H1 (cell line): Measurements from ENCODE around the gene PTPN1. TPM values are rescaled to one million over a fixed set of nuclear protein-coding genes. Genes with fewer than 3 reads are reported as not detected.

Experiments
- CTCF ChIA-PET: fragments of 300-600 bp; sonication (Branson Sonifier 250); formaldehyde crosslinking; loops from one replicate; lab custom pipeline; 2021; ENCODE audit not compliant: partially characterized antibody; lab: Charles Lee
- POLR2A ChIA-PET: fragments of 300-600 bp; sonication (Branson Sonifier 250); formaldehyde crosslinking; loops from one replicate; lab custom pipeline; 2021; ENCODE audit warnings: inconsistent platforms; ENCODE audit not compliant: partially characterized antibody; lab: Charles Lee
- DNase-seq, 2 experiments: peaks; one replicate each; pipeline versions ENCODE4 v3.0.0 to v3.0.0-alpha.2; 2010 to 2022; ENCODE audit warnings: low spot score in 2 of 2, low read depth in 1 of 2, mixed read lengths in 1 of 2
- FAIRE-seq: peaks from 2 replicates; lab custom pipeline; 2011; peaks lifted over from hg19 to GRCh38; lab: Jason Lieb, UNC
- H2AFZ ChIP-seq: 2 replicates; pipeline ENCODE4 v1.8.1; 2012; ENCODE audit warnings: low read length, inconsistent platforms
- H2AK5ac ChIP-seq: 2 replicates; pipeline ENCODE4 v1.6.1; 2013; ENCODE audit warnings: low read depth, low read length
- H2BK120ac ChIP-seq: replicated peaks from 2 replicates; pipeline ENCODE3; 2013; ENCODE audit warnings: low read depth, low read length, inconsistent platforms
- H2BK12ac ChIP-seq: 2 replicates; pipeline ENCODE4 v1.6.1; 2013; ENCODE audit warnings: low read depth, low read length
- H2BK15ac ChIP-seq: 2 replicates; pipeline ENCODE4 v1.6.1; 2013; ENCODE audit warnings: low read length
- H2BK20ac ChIP-seq: 2 replicates; pipeline ENCODE4 v1.6.1; 2013; ENCODE audit warnings: low read length
- H2BK5ac ChIP-seq: 2 replicates; pipeline ENCODE4 v1.6.1; 2013; ENCODE audit warnings: low read depth, low read length
- H3K14ac ChIP-seq: 2 replicates; pipeline ENCODE4 v1.6.1; 2013; ENCODE audit warnings: inconsistent platforms; ENCODE audit not compliant: insufficient read length
- H3K18ac ChIP-seq: 2 replicates; pipeline ENCODE4 v1.6.1; 2013; ENCODE audit warnings: low read length; ENCODE audit errors: extremely low read depth
- H3K23ac ChIP-seq: 2 replicates; pipeline ENCODE4 v1.6.1; 2013; ENCODE audit warnings: inconsistent platforms; ENCODE audit not compliant: insufficient read length
- H3K23me2 ChIP-seq: 2 replicates; pipeline ENCODE4 v1.6.1; 2013; ENCODE audit warnings: low read depth, low read length
- H3K27ac ChIP-seq: 2 replicates; pipeline ENCODE4 v1.6.1; 2011; ENCODE audit warnings: low read depth, low read length, inconsistent platforms
- H3K27me3 ChIP-seq, 4 experiments: replicated peaks in 1 of 4; 1 replicate in 1 of 4; 2 replicates in 3 of 4; pipeline versions ENCODE4 v1.6.1 to v1.8.1; 2011 to 2013; ENCODE audit warnings: low read length in 3 of 4, mild to moderate bottlenecking in 3 of 4, inconsistent platforms in 2 of 4, mixed read lengths in 2 of 4, moderate library complexity in 1 of 4; ENCODE audit not compliant: control insufficient read depth in 3 of 4, insufficient read depth in 3 of 4; ENCODE audit errors: extremely low read depth in 1 of 4
- H3K36me3 ChIP-seq, 4 experiments: 2 replicates each; pipeline versions ENCODE4 v1.6.1 to v1.8.1; 2011 to 2013; ENCODE audit warnings: mild to moderate bottlenecking in 4 of 4, low read length in 3 of 4, moderate library complexity in 2 of 4, control low read depth in 1 of 4, inconsistent platforms in 1 of 4; ENCODE audit not compliant: insufficient read depth in 4 of 4, control insufficient read depth in 2 of 4
- H3K4ac ChIP-seq: replicated peaks from 2 replicates; pipeline ENCODE3; 2013; ENCODE audit warnings: low read length, low read depth, mixed read lengths, inconsistent platforms; ENCODE audit not compliant: insufficient read length
- H3K4me1 ChIP-seq, 4 experiments: replicated peaks in 1 of 4; 1 replicate in 1 of 4; 2 replicates in 3 of 4; pipeline versions ENCODE4 v1.6.1 to v1.8.1; 2011 to 2013; ENCODE audit warnings: low read length in 3 of 4, inconsistent platforms in 2 of 4, mixed read lengths in 1 of 4; ENCODE audit not compliant: insufficient read depth in 4 of 4, control insufficient read depth in 3 of 4
- H3K4me2 ChIP-seq, 2 experiments: 2 replicates each; pipeline versions ENCODE4 v1.6.1 to v1.8.1; 2011 to 2013; ENCODE audit warnings: low read depth in 2 of 2, low read length in 2 of 2, control low read depth in 1 of 2, inconsistent platforms in 1 of 2, mild to moderate bottlenecking in 1 of 2; ENCODE audit not compliant: insufficient read depth in 1 of 2
- H3K4me3 ChIP-seq, 4 experiments: fragments of 200-600, 300-600 bp in 1 of 4; sonication (generic), shearing (Covaris generic), sonication (Bioruptor Twin) in 1 of 4; 2 replicates each; pipeline versions ENCODE4 v1.5.1 to v1.8.1; 2011 to 2016; ENCODE audit warnings: low read length in 4 of 4, low read depth in 3 of 4, control low read depth in 2 of 4, inconsistent platforms in 2 of 4, mild to moderate bottlenecking in 2 of 4, mixed read lengths in 1 of 4, moderate library complexity in 1 of 4; ENCODE audit not compliant: insufficient read depth in 2 of 4; ENCODE audit errors: extremely low read depth in 1 of 4
- H3K56ac ChIP-seq: replicated peaks from 2 replicates; pipeline ENCODE3; 2013; ENCODE audit warnings: low read depth, mild to moderate bottlenecking, mixed read lengths, low read length, inconsistent platforms; ENCODE audit not compliant: insufficient read length
- H3K79me1 ChIP-seq: 2 replicates; pipeline ENCODE4 v1.6.1; 2013; ENCODE audit warnings: low read depth, low read length, control low read depth
- H3K79me2 ChIP-seq, 2 experiments: 2 replicates each; pipeline versions ENCODE4 v1.6.1 to v1.8.1; 2012 to 2013; ENCODE audit warnings: low read length in 2 of 2, mild to moderate bottlenecking in 2 of 2, inconsistent platforms in 1 of 2; ENCODE audit not compliant: insufficient read depth in 2 of 2, control insufficient read depth in 1 of 2
- H3K9ac ChIP-seq, 4 experiments: replicated peaks in 1 of 4; 1 replicate in 1 of 4; 2 replicates in 3 of 4; pipeline versions ENCODE4 v1.6.1 to v1.8.1; 2011 to 2013; ENCODE audit warnings: low read depth in 3 of 4, low read length in 3 of 4, control low read depth in 2 of 4, mild to moderate bottlenecking in 2 of 4, moderate library complexity in 2 of 4, inconsistent platforms in 1 of 4; ENCODE audit errors: extremely low read depth in 1 of 4
- H3K9me3 ChIP-seq, 2 experiments: 2 replicates each; pipeline versions ENCODE4 v1.6.1 to v1.8.1; 2012 to 2013; ENCODE audit warnings: mild to moderate bottlenecking in 2 of 2, moderate library complexity in 2 of 2, control low read depth in 1 of 2, inconsistent platforms in 1 of 2, low read depth in 1 of 2, low read length in 1 of 2, mixed read lengths in 1 of 2; ENCODE audit not compliant: insufficient read depth in 2 of 2
- H4K20me1 ChIP-seq, 2 experiments: replicated peaks in 1 of 2; 2 replicates each; pipeline versions ENCODE3 to v1.8.1; 2011 to 2013; ENCODE audit warnings: inconsistent platforms in 2 of 2, low read length in 2 of 2, mild to moderate bottlenecking in 1 of 2; ENCODE audit not compliant: insufficient read depth in 2 of 2, control insufficient read depth in 1 of 2
- H4K5ac ChIP-seq: 2 replicates; pipeline ENCODE4 v1.6.1; 2013; ENCODE audit warnings: low read length, low read depth, mixed read lengths, inconsistent platforms; ENCODE audit not compliant: insufficient read length
- H4K8ac ChIP-seq: 2 replicates; pipeline ENCODE4 v1.8.0; 2013; ENCODE audit warnings: mild to moderate bottlenecking, moderate library complexity, low read length, inconsistent platforms; ENCODE audit not compliant: insufficient read depth; ENCODE audit errors: extremely low read depth
- H4K91ac ChIP-seq: replicated peaks from 2 replicates; pipeline ENCODE3; 2013; ENCODE audit warnings: low read length, mixed read lengths, inconsistent platforms; ENCODE audit not compliant: insufficient read length
- BRCA1 ChIP-seq: IDR thresholded peaks from 2 replicates; pipeline ENCODE4 v1.6.1; 2012; ENCODE audit warnings: low read depth, low read length, improper control_type of control experiment
- EZH2 ChIP-seq: fragments of 200-600 bp; sonication (generic); IDR thresholded peaks from 2 replicates; pipeline ENCODE4 v1.7.1; 2012; ENCODE audit warnings: low read depth, mild to moderate bottlenecking, moderate library complexity, low read length, inconsistent platforms; ENCODE audit not compliant: severe bottlenecking
- GABPA ChIP-seq: IDR thresholded peaks from 2 replicates; pipeline ENCODE4 v1.6.1; 2011; ENCODE audit warnings: mild to moderate bottlenecking, low read length, moderate library complexity, borderline replicate concordance; ENCODE audit not compliant: insufficient read depth
- KDM1A ChIP-seq: fragments of 200-600, 300-600 bp; sonication (generic); IDR thresholded peaks from 2 replicates; pipeline ENCODE4 v1.7.1; 2016; ENCODE audit warnings: mild to moderate bottlenecking, low read length, borderline replicate concordance
- KDM4A ChIP-seq: IDR thresholded peaks from one replicate; pipeline ENCODE4 v1.7.1; 2012; ENCODE audit warnings: low read depth, mild to moderate bottlenecking, moderate library complexity, low read length, inconsistent platforms; ENCODE audit not compliant: severe bottlenecking
- NRF1 ChIP-seq: IDR thresholded peaks from 2 replicates; pipeline ENCODE4 v1.6.1; 2011; ENCODE audit warnings: mild to moderate bottlenecking, low read depth, low read length, improper control_type of control experiment
- RBBP5 ChIP-seq: IDR thresholded peaks from 2 replicates; pipeline ENCODE4 v1.7.1; 2012; ENCODE audit warnings: low read depth, mild to moderate bottlenecking, inconsistent platforms, low read length, moderate library complexity, borderline replicate concordance
- RNF2 ChIP-seq: fragments of 200-900, 300-1000 bp; sonication (generic); IDR thresholded peaks from 2 replicates; pipeline ENCODE4 v1.7.1; 2016; ENCODE audit warnings: borderline replicate concordance, low read depth, mild to moderate bottlenecking, antibody characterized with exemption, low read length; ENCODE audit not compliant: poor library complexity, severe bottlenecking; ENCODE audit errors: missing control alignments
- RXRA ChIP-seq: IDR thresholded peaks from 2 replicates; pipeline ENCODE4 v1.6.1; 2011; ENCODE audit warnings: low read depth, mild to moderate bottlenecking, low read length, moderate library complexity; ENCODE audit not compliant: insufficient read depth
- SRF ChIP-seq: IDR thresholded peaks from 2 replicates; pipeline ENCODE4 v1.6.1; 2011; ENCODE audit warnings: mild to moderate bottlenecking, low read depth, low read length, moderate library complexity
- TBP ChIP-seq: IDR thresholded peaks from 2 replicates; pipeline ENCODE4 v1.6.1; 2011; ENCODE audit warnings: low read depth, low read length, improper control_type of control experiment
- WGBS, 2 experiments: shearing (Covaris generic) in 1 of 2; methylation state at CpG; one replicate each; pipeline versions ENCODE4 v1.1.6 to v1.1.7; 2013 to 2015; ENCODE audit warnings: low lambda C conversion rate in 2 of 2, mixed read lengths in 2 of 2, inconsistent platforms in 1 of 2, low coverage in 1 of 2, missing lambda C conversion rate in 1 of 2; ENCODE audit not compliant: insufficient replicate concordance in 2 of 2, insufficient coverage in 1 of 2, insufficient read length in 1 of 2; ENCODE audit errors: extremely low coverage in 1 of 2, missing lambda C conversion rate in 1 of 2; 5-methylcytosine and 5-hydroxymethylcytosine counted together
- polyA plus RNA-seq, 7 experiments: library from polyadenylated mRNA; depleted of rRNA in 3 of 7; stranded (reverse) in 5 of 7; unstranded in 2 of 7; fragments of >200 nt in 5 of 7; fragments of 200-250 nt in 2 of 7; gene quantifications; 1 replicate in 5 of 7; 2 replicates in 1 of 7; 4 replicates in 1 of 7; pipeline versions ENCODE4 v1.2.1 to v1.2.3, GENCODE V29; 2011 to 2013; ENCODE audit warnings: missing spikeins in 2 of 7, mixed read lengths in 2 of 7
- total RNA-seq: library from RNA; stranded (reverse); fragmentation: NEBNext Ultra II Directional; extraction: Animal tissue kit (Norgen Biotek cat#: 25700); gene quantifications from 2 replicates; pipeline ENCODE4 v1.2.1, GENCODE V29; 2021
- TF ChIP-seq, protein P1 (sequence below): IDR thresholded peaks from 2 replicates; pipeline ENCODE4 v1.6.1; 2012; ENCODE audit warnings: inconsistent platforms

The PTPN1 gene
- total and polyA plus RNA-seq, 2 of the 8 experiments (the other 6 are each of a cell fraction or from before 2014, with no cell fraction given): 18.6 to 32.1 TPM

DNA sequence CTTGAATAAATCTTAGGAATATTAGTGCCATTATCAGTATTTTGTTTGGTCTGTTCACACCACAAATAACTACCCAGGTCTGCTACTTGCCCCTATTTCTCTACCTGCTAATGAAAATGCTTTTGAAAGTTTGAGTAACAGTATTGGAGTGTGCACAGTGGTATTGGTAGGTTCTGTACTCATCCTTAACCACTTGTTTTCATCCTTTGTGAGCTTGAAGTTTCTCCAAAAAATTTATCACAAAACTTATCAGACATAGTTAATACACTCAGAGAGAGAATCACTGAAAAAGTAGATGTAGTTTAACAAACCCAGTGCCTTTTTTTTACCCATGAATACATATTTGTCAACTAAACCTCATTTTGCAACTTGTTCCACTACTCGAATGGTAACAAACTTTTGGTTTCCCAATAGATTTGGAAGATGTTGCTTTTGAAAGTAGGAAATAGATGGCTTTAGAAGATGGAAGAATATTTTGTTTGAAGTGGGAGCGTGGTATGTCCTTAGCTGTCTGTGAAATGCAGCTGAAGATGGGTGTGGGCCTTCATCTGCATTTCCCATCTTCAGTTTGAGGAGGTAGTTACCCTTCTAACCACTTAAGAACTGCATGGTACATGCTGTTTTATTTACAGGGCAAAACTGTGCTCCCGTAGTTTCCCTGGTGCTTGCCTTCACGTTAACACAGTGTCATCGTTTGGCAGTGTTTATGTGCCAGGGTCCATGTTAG lies 9.0 kb downstream of the PTPN1 start:
- no peak overlapping the region for H3K14ac ChIP-seq
- no peaks in the 10 kb centered on the region for H3K27me3 ChIP-seq
- ChIA-PET CTCF (interaction anchor here (0.7 to 1.3 kb wide), 2 partner anchors 107 to 302 kb away, joined by 3 read pairs; no protein-coding TSS in a partner anchor), POLR2A (no interaction called here)
- no peak overlapping the region for H3K4me3 ChIP-seq
- no peak overlapping the region for H2AK5ac ChIP-seq
- no peak overlapping the region for H2BK15ac ChIP-seq
- H3K79me1 ChIP-seq: peaks cover 14% of the 10 kb centered on the region
- H2AFZ ChIP-seq: no peak overlapping the region
- no peak overlapping the region for H2BK20ac ChIP-seq
- H3K27ac ChIP-seq: no peak overlapping the region
- WGBS, 2 experiments: 90% methylated on average over 5 of the region's 5 CpGs; no CpG with 5 or more reads in 1 of the 2 experiments
- no peaks in the 10 kb centered on the region; the same call in 1 of the 2 replicates for H3K23me2 ChIP-seq
- H3K9ac ChIP-seq: no peak overlapping the region
- H3K56ac ChIP-seq: no peak overlapping the region
- H3K4me1 ChIP-seq: peaks cover 0 to 4% (median 0%) of the 10 kb centered on the region in 4 experiments; a peak in 1 of 7 replicates
- FAIRE-seq: no peak
- no peak overlapping the region for H3K23ac ChIP-seq
- H3K36me3 ChIP-seq: no peaks in the 10 kb centered on the region
- H3K9me3 ChIP-seq: no peaks in the 10 kb centered on the region
- H2BK5ac ChIP-seq: no peak overlapping the region
- H3K4me2 ChIP-seq: no peak overlapping the region
- H4K20me1 ChIP-seq: peaks cover 6 to 11% of the 10 kb centered on the region in 2 experiments
- no peak overlapping the region for H4K91ac ChIP-seq
- no peak overlapping the region for H3K4ac ChIP-seq
- no peak overlapping the region for H2BK12ac ChIP-seq
- peaks cover 13 to 91% of the 10 kb centered on the region in 2 experiments for H3K79me2 ChIP-seq
- no peak for DNase-seq
- no peak overlapping the region for H2BK120ac ChIP-seq
- H4K8ac ChIP-seq: no peak overlapping the region
- no peak overlapping the region for H4K5ac ChIP-seq
- H3K18ac ChIP-seq: no peak overlapping the region
- TF ChIP-seq RNF2 (no peak), RXRA (no peak), RBBP5 (no peak), NRF1 (no peak), KDM4A (no peak), TBP (no peak), SRF (no peak), BRCA1 (no peak), KDM1A (no peak), EZH2 (no peak), GABPA (no peak)
- TF ChIP-seq, protein P1, sequence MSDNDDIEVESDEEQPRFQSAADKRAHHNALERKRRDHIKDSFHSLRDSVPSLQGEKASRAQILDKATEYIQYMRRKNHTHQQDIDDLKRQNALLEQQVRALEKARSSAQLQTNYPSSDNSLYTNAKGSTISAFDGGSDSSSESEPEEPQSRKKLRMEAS: no peak
